DOHH2 (cell line): ENCODE measurements around the gene CEBPE.
A peak's percentile ranks its signal among the peaks of the same experiment; 100 is the strongest.

Experiments
- H3F3A ChIP-seq: fragments of 200-600 bp; sonication (generic), shearing (Covaris generic); 2 replicates; pipeline ENCODE4 v1.6.0; 2016; ENCODE audit warnings: antibody characterized with exemption, mild to moderate bottlenecking; ENCODE audit not compliant: control insufficient read depth, insufficient read depth
- H3K27ac ChIP-seq: fragments of 200-600 bp; sonication (generic); 2 replicates; pipeline ENCODE4 v1.5.1; 2014; ENCODE audit warnings: low read depth, mild to moderate bottlenecking, low read length, moderate library complexity
- H3K27me3 ChIP-seq: fragments of 200-600 bp; sonication (generic); 2 replicates; pipeline ENCODE4 v1.6.1; 2014; ENCODE audit warnings: mild to moderate bottlenecking, low read length, mixed read lengths; ENCODE audit not compliant: control insufficient read depth
- H3K36me3 ChIP-seq: fragments of 200-600 bp; sonication (generic); 2 replicates; pipeline ENCODE4 v1.6.1; 2014; ENCODE audit warnings: mild to moderate bottlenecking, low read length, moderate library complexity, mixed read lengths; ENCODE audit not compliant: control insufficient read depth
- H3K4me1 ChIP-seq: fragments of 200-600 bp; sonication (generic); 2 replicates; pipeline ENCODE4 v1.6.1; 2014; ENCODE audit warnings: mild to moderate bottlenecking, low read length, mixed read lengths; ENCODE audit not compliant: control insufficient read depth
- H3K4me2 ChIP-seq: fragments of 200-600 bp; sonication (generic); 2 replicates; pipeline ENCODE4 v1.6.0; 2014; ENCODE audit warnings: mild to moderate bottlenecking, low read length, moderate library complexity
- H3K4me3 ChIP-seq: fragments of 200-600 bp; sonication (generic); 2 replicates; pipeline ENCODE4 v1.5.1; 2014; ENCODE audit warnings: mild to moderate bottlenecking, low read length, mixed read lengths
- H3K79me2 ChIP-seq: fragments of 200-600 bp; sonication (generic); 2 replicates; pipeline ENCODE4 v1.6.1; 2014; ENCODE audit warnings: mild to moderate bottlenecking, low read length, mixed read lengths; ENCODE audit not compliant: control insufficient read depth
- H3K9me2 ChIP-seq: fragments of 200-600 bp; sonication (generic); replicated peaks from 2 replicates; pipeline ENCODE4 v1.6.1; 2014; ENCODE audit warnings: mild to moderate bottlenecking, low read length, mixed read lengths; ENCODE audit not compliant: control insufficient read depth
- H3K9me3 ChIP-seq: fragments of 200-600 bp; sonication (generic); 2 replicates; pipeline ENCODE4 v1.6.1; 2014; ENCODE audit warnings: antibody characterized with exemption, low read length, mixed read lengths; ENCODE audit not compliant: control insufficient read depth, insufficient read depth
- H4K20me1 ChIP-seq: fragments of 200-600 bp; sonication (generic); 2 replicates; pipeline ENCODE4 v1.6.0; 2014; ENCODE audit warnings: low read depth, mild to moderate bottlenecking, antibody characterized with exemption, low read length, moderate library complexity; ENCODE audit not compliant: control insufficient read depth, insufficient read depth
- CTCF ChIP-seq: fragments of 200-600 bp; sonication (generic); IDR thresholded peaks from one replicate; pipeline ENCODE4 v1.5.1; 2014; ENCODE audit warnings: antibody characterized with exemption, mild to moderate bottlenecking, low read depth, low read length; ENCODE audit not compliant: poor library complexity, severe bottlenecking
- EZH2phosphoT487 ChIP-seq: fragments of 200-600 bp; sonication (generic); IDR thresholded peaks from 2 replicates; pipeline ENCODE4 v1.6.1; 2017; ENCODE audit warnings: borderline replicate concordance, mild to moderate bottlenecking, antibody characterized with exemption, low read length, moderate library complexity, mixed read lengths

Gene CEBPE

DNA sequence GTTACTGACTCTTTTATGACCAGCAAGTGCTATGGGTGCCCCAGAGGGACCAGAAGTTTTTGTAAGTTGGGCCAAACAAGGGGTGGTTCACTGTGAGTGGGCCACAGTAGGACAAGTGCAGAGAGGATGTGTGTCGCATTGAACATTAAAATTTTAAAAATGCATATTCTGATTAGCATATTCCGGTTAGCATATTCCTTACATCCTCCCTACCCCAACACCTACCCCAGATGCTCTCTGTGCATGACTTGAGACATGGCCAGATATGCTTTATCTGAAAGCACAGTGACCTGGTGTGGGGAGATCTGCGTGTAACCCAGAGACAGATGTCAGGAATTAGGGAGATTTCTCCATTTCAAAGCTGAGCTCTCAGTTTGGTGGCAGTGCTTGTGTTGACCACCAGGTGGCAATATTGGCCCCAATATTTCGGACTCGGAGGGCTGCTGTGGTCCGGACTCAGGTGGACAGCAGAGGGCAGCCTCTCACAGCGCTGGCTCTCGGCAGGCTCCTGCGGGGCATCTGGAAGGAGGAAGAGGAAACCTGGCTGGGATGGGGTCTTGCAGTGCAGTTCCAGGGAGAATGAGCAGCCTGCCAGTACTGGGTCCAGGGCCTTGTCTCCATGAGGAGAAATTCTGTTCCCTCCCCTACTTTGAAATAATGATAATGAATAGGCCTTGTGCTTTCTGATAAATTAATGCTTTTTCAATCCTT, 1.6 kb upstream of the CEBPE start:
- peaks cover 9% of the 10 kb centered on the region; the same call in 1 of the 2 replicates for H3F3A ChIP-seq
- peak overlapping the region; percentile 84 for H3K27ac ChIP-seq
- H3K4me2 ChIP-seq = peak overlapping the region; percentile 89
- H3K79me2 ChIP-seq = no peaks in the 10 kb centered on the region
- peaks cover 3% of the 10 kb centered on the region for H3K27me3 ChIP-seq
- peak; percentile 100 for TF ChIP-seq CTCF
- no peak for TF ChIP-seq EZH2phosphoT487
- H3K4me3 ChIP-seq = peak overlapping the region; percentile 53
- no peaks in the 10 kb centered on the region for H4K20me1 ChIP-seq
- no peaks in the 10 kb centered on the region for H3K36me3 ChIP-seq
- H3K9me2 ChIP-seq = no peaks in the 10 kb centered on the region
- H3K4me1 ChIP-seq = peaks cover 39% of the 10 kb centered on the region
- no peaks in the 10 kb centered on the region for H3K9me3 ChIP-seq

DNA sequence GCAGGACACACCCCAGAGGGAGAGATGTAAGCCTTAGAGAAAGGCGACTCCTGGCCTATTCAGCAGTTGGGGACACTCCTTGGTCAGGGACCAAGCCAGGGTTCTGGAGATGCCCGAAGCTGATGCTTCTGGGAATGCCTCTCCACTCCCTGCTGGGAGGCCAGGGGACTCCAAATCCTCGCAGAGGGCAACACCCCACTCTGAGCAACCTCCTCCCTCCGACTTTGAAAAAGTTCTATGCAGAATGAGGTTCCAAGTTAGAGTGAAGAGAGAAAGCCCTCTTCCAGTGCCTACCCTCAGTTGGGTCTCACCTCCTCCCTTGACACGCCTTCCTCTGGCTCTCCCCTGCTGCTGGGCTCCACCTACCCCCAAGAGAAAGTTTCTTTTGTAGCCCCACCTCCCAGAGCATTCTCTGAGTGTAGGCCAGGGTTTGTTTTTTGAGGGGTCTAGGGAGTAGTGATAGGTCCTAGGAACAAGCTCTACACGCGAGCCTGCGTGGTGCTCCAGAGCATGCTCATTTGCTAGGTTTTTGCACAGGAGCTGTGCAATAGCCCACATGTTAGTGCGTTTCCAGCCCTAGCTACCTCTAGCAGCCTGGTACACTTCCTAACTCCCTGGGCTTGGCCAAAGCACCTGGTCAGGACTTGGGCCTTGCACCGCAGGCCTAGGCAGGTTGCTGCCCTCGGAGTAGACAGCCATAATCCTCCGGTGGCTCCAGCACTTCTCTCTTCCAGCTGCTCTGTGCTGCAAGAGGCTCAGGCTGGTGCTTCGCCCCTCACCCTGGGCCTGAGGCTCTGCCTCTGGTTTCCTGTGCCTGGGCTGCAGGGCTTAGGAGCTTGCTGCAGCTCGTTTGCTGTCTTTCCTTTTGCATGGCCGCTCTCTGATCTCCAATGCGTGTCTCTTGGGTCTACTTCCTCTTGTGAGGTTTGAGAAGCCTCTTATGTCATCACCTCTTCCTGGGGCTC, 590 bp upstream of the CEBPE start:
- Histone ChIP-seq H3K27ac (peak overlapping the region; percentile 84), H3K9me2 (no peaks in the 10 kb centered on the region), H3K9me3 (no peaks in the 10 kb centered on the region), H3K4me2 (peak overlapping the region; percentile 89), H3K36me3 (no peaks in the 10 kb centered on the region), H3K27me3 (peaks cover 10% of the 10 kb centered on the region), H4K20me1 (no peaks in the 10 kb centered on the region), H3K4me1 (peaks cover 39% of the 10 kb centered on the region), H3K4me3 (peak overlapping the region; percentile 53), H3F3A (peaks cover 9% of the 10 kb centered on the region; the same call in 1 of the 2 replicates), H3K79me2 (no peaks in the 10 kb centered on the region)
- no peak for TF ChIP-seq CTCF
- no peak for TF ChIP-seq EZH2phosphoT487

- Histone ChIP-seq H3K4me3 (no peak overlapping the region), H3K27me3 (peaks cover 22% of the 10 kb centered on the region), H3K4me2 (no peak overlapping the region), H3K4me1 (peaks cover 39% of the 10 kb centered on the region), H3K9me3 (no peaks in the 10 kb centered on the region), H3K27ac (no peak overlapping the region), H3K79me2 (no peaks in the 10 kb centered on the region), H3K9me2 (no peaks in the 10 kb centered on the region), H4K20me1 (no peaks in the 10 kb centered on the region), H3F3A (peaks cover 9% of the 10 kb centered on the region; the same call in 1 of the 2 replicates), H3K36me3 (no peaks in the 10 kb centered on the region)
- TF ChIP-seq EZH2phosphoT487 (no peak), CTCF (no peak)
Observed at GRCh38 chr14:23117371-23118020, 1.6 kb downstream of the CEBPE start.
